SK-N-SH (cell line): ENCODE measurements around the gene LPP. TPM values are rescaled to one million over a fixed set of nuclear protein-coding genes. Genes with fewer than 3 reads are reported as not detected.

ENCODE experiments used
- CTCF ChIA-PET: fragments of 300-600, 350-600 bp; formaldehyde crosslinking; extraction: SDS; loops from one replicate; lab custom pipeline; 2021; lab: Yijun Ruan, JAX
- POLR2A ChIA-PET: fragments of 350-600 bp; sonication (Branson Sonifier 250); formaldehyde crosslinking; extraction: SDS; loops from one replicate; lab custom pipeline; 2020; ENCODE audit warnings: antibody characterized with exemption, inconsistent platforms; lab: Yijun Ruan, JAX
- DNase-seq: peaks from one replicate; pipeline ENCODE4 v3.0.0; 2012
- H2AFZ ChIP-seq: fragments of 200-600 bp; sonication (generic); 2 replicates; pipeline ENCODE4 v1.8.1; 2016; ENCODE audit warnings: antibody characterized with exemption, mild to moderate bottlenecking, low read depth
- H3F3A ChIP-seq: fragments of 200-600 bp; sonication (generic); replicated peaks from 2 replicates; pipeline ENCODE3; 2016; ENCODE audit warnings: antibody characterized with exemption, mild to moderate bottlenecking; ENCODE audit not compliant: insufficient read depth
- H3K27ac ChIP-seq, 2 experiments: fragments of 200-500 bp in 1 of 2; fragments of 200-600 bp in 1 of 2; sonication (Bioruptor generic) in 1 of 2; sonication (generic), shearing (Covaris generic) in 1 of 2; 2 replicates each; pipeline versions ENCODE4 v1.5.1 to v1.6.1; 2014 to 2016; ENCODE audit warnings: low read depth in 2 of 2, inconsistent platforms in 1 of 2, low read length in 1 of 2, mild to moderate bottlenecking in 1 of 2, mixed read lengths in 1 of 2
- H3K27me3 ChIP-seq: fragments of 200-600 bp; sonication (generic), shearing (Covaris generic); 2 replicates; pipeline ENCODE4 v1.6.1; 2016; ENCODE audit warnings: mixed run types; ENCODE audit not compliant: insufficient read depth
- H3K36me3 ChIP-seq, 2 experiments: fragments of 200-500 bp in 1 of 2; fragments of 200-600 bp in 1 of 2; sonication (Bioruptor generic) in 1 of 2; sonication (generic) in 1 of 2; replicated peaks in 1 of 2; 2 replicates each; pipeline versions ENCODE3 to v1.5.1; 2014 to 2016; ENCODE audit warnings: low read length in 1 of 2, mild to moderate bottlenecking in 1 of 2; ENCODE audit not compliant: insufficient read depth in 2 of 2, control insufficient read depth in 1 of 2
- H3K4me1 ChIP-seq, 2 experiments: fragments of 200-500 bp in 1 of 2; fragments of 200-600 bp in 1 of 2; sonication (Bioruptor generic) in 1 of 2; sonication (generic), shearing (Covaris generic) in 1 of 2; 2 replicates each; pipeline versions ENCODE4 v1.5.1 to v1.6.1; 2014 to 2016; ENCODE audit warnings: low read depth in 1 of 2, low read length in 1 of 2, mixed run types in 1 of 2; ENCODE audit not compliant: insufficient read depth in 2 of 2, control insufficient read depth in 1 of 2
- H3K4me2 ChIP-seq: fragments of 200-600 bp; sonication (generic), shearing (Covaris generic); 2 replicates; pipeline ENCODE4 v1.6.1; 2017; ENCODE audit warnings: mixed run types
- H3K4me3 ChIP-seq, 2 experiments: fragments of 200-500 bp in 1 of 2; fragments of 200-600 bp in 1 of 2; sonication (Bioruptor generic) in 1 of 2; sonication (generic), shearing (Covaris generic) in 1 of 2; 2 replicates each; pipeline versions ENCODE4 v1.5.1 to v1.8.1; 2014 to 2016; ENCODE audit warnings: low read depth in 2 of 2, inconsistent platforms in 1 of 2, low read length in 1 of 2, mild to moderate bottlenecking in 1 of 2, mixed read lengths in 1 of 2, moderate library complexity in 1 of 2
- H3K79me2 ChIP-seq: fragments of 200-600 bp; sonication (generic); 2 replicates; pipeline ENCODE4 v1.8.1; 2017; ENCODE audit warnings: mild to moderate bottlenecking; ENCODE audit not compliant: insufficient read depth
- H3K9ac ChIP-seq: fragments of 200-600 bp; sonication (generic); 2 replicates; pipeline ENCODE4 v1.6.1; 2017; ENCODE audit warnings: mixed run types
- H3K9me2 ChIP-seq: fragments of 200-600 bp; sonication (generic); 2 replicates; pipeline ENCODE4 v1.6.1; 2017; ENCODE audit warnings: mixed run types
- H3K9me3 ChIP-seq: fragments of 200-600 bp; sonication (generic); 2 replicates; pipeline ENCODE4 v1.6.1; 2017; ENCODE audit warnings: mixed run types, mild to moderate bottlenecking, moderate library complexity
- H4K20me1 ChIP-seq: fragments of 200-600 bp; sonication (generic); 2 replicates; pipeline ENCODE4 v1.6.1; 2017; ENCODE audit warnings: mild to moderate bottlenecking, mixed run types; ENCODE audit not compliant: insufficient read depth
- CTCF ChIP-seq: fragments of 200-600 bp; sonication (generic); IDR thresholded peaks from 2 replicates; pipeline ENCODE4 v1.6.1; 2017; ENCODE audit warnings: antibody characterized with exemption, mild to moderate bottlenecking, moderate library complexity
- ELF1 ChIP-seq: IDR thresholded peaks from 2 replicates; pipeline ENCODE4 v1.4.0; 2012
- FOSL2 ChIP-seq: IDR thresholded peaks from 2 replicates; pipeline ENCODE4 v1.4.0; 2012; ENCODE audit warnings: low read depth, mild to moderate bottlenecking, moderate library complexity, borderline replicate concordance
- FOXJ3 ChIP-seq: sonication (generic); formaldehyde crosslinking; IDR thresholded peaks from 2 replicates; pipeline ENCODE4 v1.5.1; 2020; ENCODE audit warnings: mild to moderate bottlenecking, missing genetic modification reagents
- GATA2 ChIP-seq: sonication (generic); formaldehyde crosslinking; IDR thresholded peaks from 2 replicates; pipeline ENCODE4 v1.5.0; 2020; ENCODE audit warnings: mild to moderate bottlenecking, missing genetic modification reagents
- IRF3 ChIP-seq: fragments of 150-350 bp; IDR thresholded peaks from 2 replicates; pipeline ENCODE4 v1.6.1; 2016; ENCODE audit warnings: mild to moderate bottlenecking, low read depth, low read length
- JUND ChIP-seq: IDR thresholded peaks from 2 replicates; pipeline ENCODE4 v1.4.0; 2012
- MEF2A ChIP-seq: IDR thresholded peaks from 2 replicates; pipeline ENCODE4 v1.4.0; 2012; ENCODE audit warnings: low read depth, borderline replicate concordance
- NFIC ChIP-seq: IDR thresholded peaks from 2 replicates; pipeline ENCODE4 v1.4.0; 2012; ENCODE audit warnings: borderline replicate concordance
- RXRA ChIP-seq: IDR thresholded peaks from 2 replicates; pipeline ENCODE4 v1.4.0; 2012; ENCODE audit warnings: low read depth, mild to moderate bottlenecking, borderline replicate concordance
- TAF1 ChIP-seq: IDR thresholded peaks from 2 replicates; pipeline ENCODE4 v1.6.1; 2012; ENCODE audit warnings: low read depth, mild to moderate bottlenecking, low read length, moderate library complexity, borderline replicate concordance
- TCF12 ChIP-seq: IDR thresholded peaks from 2 replicates; pipeline ENCODE4 v1.4.0; 2012
- WGBS: methylation state at CpG from one replicate; pipeline ENCODE4 v1.1.6; 2017; ENCODE audit warnings: low lambda C conversion rate; 5-methylcytosine and 5-hydroxymethylcytosine counted together
- polyA plus RNA-seq, 3 experiments: library from polyadenylated mRNA; depleted of rRNA; stranded (reverse); fragments of >200 nt; gene quantifications; 2 replicates each; pipeline ENCODE4 v1.2.3, GENCODE V29; 2012
- TF ChIP-seq, protein P1 (sequence below): IDR thresholded peaks from 2 replicates; pipeline ENCODE4; 2012
- TF ChIP-seq, protein P2 (sequence below): IDR thresholded peaks from 2 replicates; pipeline ENCODE4 v1.4.0; 2012; ENCODE audit warnings: low read depth
- TF ChIP-seq, protein P3 (sequence below): fragments of 150-350 bp; IDR thresholded peaks from 2 replicates; pipeline ENCODE4 v1.6.1; 2017; ENCODE audit warnings: antibody characterized with exemption, low read length, low read depth, borderline replicate concordance
- TF ChIP-seq, protein P4 (sequence below): IDR thresholded peaks from 2 replicates; pipeline ENCODE4 v1.4.0; 2012; ENCODE audit warnings: low read depth, borderline replicate concordance

LPP gene
- polyA plus RNA-seq, 1 of the 3 experiments (the other 2 are of a cell fraction): 6.6 TPM

- Histone ChIP-seq H3K4me1 (peaks cover 0 to 10% of the 10 kb centered on the region in 2 experiments; a peak in 2 of 4 replicates), H4K20me1 (no peaks in the 10 kb centered on the region), H2AFZ (no peak overlapping the region), H3K27ac (peak overlapping the region in 1 of 2 experiments; percentile 54; a peak in 3 of 4 replicates), H3K9me2 (no peaks in the 10 kb centered on the region), H3K79me2 (peaks cover 64% of the 10 kb centered on the region), H3K36me3 (peaks cover 0 to 22% of the 10 kb centered on the region in 2 experiments), H3K27me3 (no peaks in the 10 kb centered on the region), H3K4me3 (no peak overlapping the region), H3K4me2 (no peak overlapping the region), H3F3A (peaks cover 15% of the 10 kb centered on the region), H3K9me3 (no peaks in the 10 kb centered on the region), H3K9ac (no peak overlapping the region)
- TF ChIP-seq FOSL2 (0 out of 2 replicates have a peak, but pooled peaks have one; percentile 8), ELF1 (no peak), JUND (peak; percentile 24; the same call in 1 of the 2 replicates), NFIC (no peak), CTCF (no peak), TCF12 (peak; percentile 43), MEF2A (peak; percentile 52; the same call in 1 of the 2 replicates), TAF1 (no peak)
- TF ChIP-seq, protein P1, sequence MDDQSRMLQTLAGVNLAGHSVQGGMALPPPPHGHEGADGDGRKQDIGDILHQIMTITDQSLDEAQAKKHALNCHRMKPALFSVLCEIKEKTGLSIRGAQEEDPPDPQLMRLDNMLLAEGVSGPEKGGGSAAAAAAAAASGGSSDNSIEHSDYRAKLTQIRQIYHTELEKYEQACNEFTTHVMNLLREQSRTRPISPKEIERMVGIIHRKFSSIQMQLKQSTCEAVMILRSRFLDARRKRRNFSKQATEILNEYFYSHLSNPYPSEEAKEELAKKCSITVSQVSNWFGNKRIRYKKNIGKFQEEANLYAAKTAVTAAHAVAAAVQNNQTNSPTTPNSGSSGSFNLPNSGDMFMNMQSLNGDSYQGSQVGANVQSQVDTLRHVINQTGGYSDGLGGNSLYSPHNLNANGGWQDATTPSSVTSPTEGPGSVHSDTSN: peak; percentile 67
- TF ChIP-seq, protein P2, sequence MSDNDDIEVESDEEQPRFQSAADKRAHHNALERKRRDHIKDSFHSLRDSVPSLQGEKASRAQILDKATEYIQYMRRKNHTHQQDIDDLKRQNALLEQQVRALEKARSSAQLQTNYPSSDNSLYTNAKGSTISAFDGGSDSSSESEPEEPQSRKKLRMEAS: no peak
- TF ChIP-seq, protein P3, sequence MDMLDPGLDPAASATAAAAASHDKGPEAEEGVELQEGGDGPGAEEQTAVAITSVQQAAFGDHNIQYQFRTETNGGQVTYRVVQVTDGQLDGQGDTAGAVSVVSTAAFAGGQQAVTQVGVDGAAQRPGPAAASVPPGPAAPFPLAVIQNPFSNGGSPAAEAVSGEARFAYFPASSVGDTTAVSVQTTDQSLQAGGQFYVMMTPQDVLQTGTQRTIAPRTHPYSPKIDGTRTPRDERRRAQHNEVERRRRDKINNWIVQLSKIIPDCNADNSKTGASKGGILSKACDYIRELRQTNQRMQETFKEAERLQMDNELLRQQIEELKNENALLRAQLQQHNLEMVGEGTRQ: no peak
- DNase-seq: no peak
- CTCF ChIA-PET: no interaction called here
- POLR2A ChIA-PET: no interaction called here
- WGBS: 45% methylated on average over 1 of the region's 1 CpG
Observed at GRCh38 chr3:188472336-188472735, 318.4 kb downstream of the LPP start.

DNA sequence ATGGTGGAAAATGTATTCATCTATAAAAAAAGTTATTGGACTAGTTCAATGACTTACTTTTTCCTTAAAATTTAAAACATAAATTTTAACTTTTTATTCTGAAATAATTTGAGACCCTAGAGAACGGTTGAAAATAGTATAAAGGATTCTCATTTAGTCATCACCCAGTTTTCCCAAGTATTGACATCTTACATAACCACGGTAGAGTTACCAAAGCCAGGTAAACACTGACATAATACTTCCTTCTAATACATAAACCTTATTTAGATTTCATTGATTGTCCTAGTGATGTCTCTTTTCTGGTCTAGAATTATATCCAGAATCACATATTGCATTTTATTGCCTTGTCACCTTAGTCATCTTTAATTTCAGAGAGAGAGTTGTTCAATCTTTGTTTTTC, 319.1 kb downstream of the LPP start:
- no peak overlapping the region for H3K4me2 ChIP-seq
- ChIA-PET POLR2A (no interaction called here), CTCF (no interaction called here)
- peaks cover 0 to 18% of the 10 kb centered on the region in 2 experiments for H3K36me3 ChIP-seq
- no peak overlapping the region for H2AFZ ChIP-seq
- H3F3A ChIP-seq: peaks cover 15% of the 10 kb centered on the region
- H3K79me2 ChIP-seq: peaks cover 66% of the 10 kb centered on the region
- H3K4me1 ChIP-seq: peaks cover 0 to 10% of the 10 kb centered on the region in 2 experiments; a peak in 2 of 4 replicates
- 86% methylated on average over 2 of the region's 2 CpGs for whole genome bisulfite sequencing
- H3K9ac ChIP-seq: no peak overlapping the region
- no peaks in the 10 kb centered on the region for H3K9me3 ChIP-seq
- H3K27me3 ChIP-seq: no peaks in the 10 kb centered on the region
- H4K20me1 ChIP-seq: no peaks in the 10 kb centered on the region
- no peak overlapping the region for H3K4me3 ChIP-seq
- DNase-seq: no peak
- peak overlapping the region in 1 of 2 experiments; percentile 54; a peak in 1 of 4 replicates for H3K27ac ChIP-seq
- no peak for TF ChIP-seq IRF3
- no peak for TF ChIP-seq FOXJ3 (CRISPR knock-in tag)
- no peak for TF ChIP-seq RXRA
- TF ChIP-seq, protein P4, sequence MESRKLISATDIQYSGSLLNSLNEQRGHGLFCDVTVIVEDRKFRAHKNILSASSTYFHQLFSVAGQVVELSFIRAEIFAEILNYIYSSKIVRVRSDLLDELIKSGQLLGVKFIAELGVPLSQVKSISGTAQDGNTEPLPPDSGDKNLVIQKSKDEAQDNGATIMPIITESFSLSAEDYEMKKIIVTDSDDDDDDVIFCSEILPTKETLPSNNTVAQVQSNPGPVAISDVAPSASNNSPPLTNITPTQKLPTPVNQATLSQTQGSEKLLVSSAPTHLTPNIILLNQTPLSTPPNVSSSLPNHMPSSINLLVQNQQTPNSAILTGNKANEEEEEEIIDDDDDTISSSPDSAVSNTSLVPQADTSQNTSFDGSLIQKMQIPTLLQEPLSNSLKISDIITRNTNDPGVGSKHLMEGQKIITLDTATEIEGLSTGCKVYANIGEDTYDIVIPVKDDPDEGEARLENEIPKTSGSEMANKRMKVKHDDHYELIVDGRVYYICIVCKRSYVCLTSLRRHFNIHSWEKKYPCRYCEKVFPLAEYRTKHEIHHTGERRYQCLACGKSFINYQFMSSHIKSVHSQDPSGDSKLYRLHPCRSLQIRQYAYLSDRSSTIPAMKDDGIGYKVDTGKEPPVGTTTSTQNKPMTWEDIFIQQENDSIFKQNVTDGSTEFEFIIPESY: no peak
- no peak for TF ChIP-seq GATA2 (CRISPR knock-in tag)
- TF ChIP-seq CTCF: no peak
- TF ChIP-seq NFIC: no peak
- no peaks in the 10 kb centered on the region for H3K9me2 ChIP-seq
